ENCODE measurements around the gene PEPD. TPM values are rescaled to one million over a fixed set of nuclear protein-coding genes. Genes with fewer than 3 reads are reported as not detected.

The PEPD gene
- total RNA-seq, 4 donors from 2014 or later, result 79.8 to 122 (median 94.8) TPM

GRCh38 chr19:33408116-33408515 lies 113.5 kb downstream of the PEPD start:
- Histone ChIP-seq H3K36me3 (peaks cover 0 to 30% (median 0%) of the 10 kb centered on the region in 3 donors), H3K4me1 (peaks cover 0 to 16% (median 0%) of the 10 kb centered on the region in 4 donors), H3K27me3 (no peaks in the 10 kb centered on the region), H3K9me3 (no peaks in the 10 kb centered on the region), H3K4me3 (no peak overlapping the region), H3K27ac (no peak overlapping the region)
- DNase-seq (ENCODE audit: low spot score in 2 of 2), result no peak
- 88 to 89% methylated on average over 6 to 13 of the region's 13 CpGs for WGBS, 2 donors
- TF ChIP-seq POLR2A (IDR thresholded peaks at IDR 0.05) (no peak), EP300 (IDR thresholded peaks at IDR 0.05) (no peak), CTCF (IDR thresholded peaks at IDR 0.05) (no peak)

- no peak for DNase-seq (ENCODE audit: low spot score in 2 of 2)
- TF ChIP-seq POLR2A (IDR thresholded peaks at IDR 0.05), result no peak
- TF ChIP-seq EP300 (IDR thresholded peaks at IDR 0.05), result no peak
- TF ChIP-seq CTCF (IDR thresholded peaks at IDR 0.05), result no peak
- Histone ChIP-seq H3K4me1 (peaks cover 0 to 16% (median 0%) of the 10 kb centered on the region in 4 donors), H3K27me3 (no peaks in the 10 kb centered on the region), H3K36me3 (peaks cover 0 to 30% (median 0%) of the 10 kb centered on the region in 3 donors), H3K27ac (no peak overlapping the region), H3K4me3 (no peak overlapping the region), H3K9me3 (no peaks in the 10 kb centered on the region)
- WGBS, 2 donors, result 72 to 73% methylated on average over 9 to 12 of the region's 12 CpGs
Measured at GRCh38 chr19:33407716-33408115, 113.9 kb downstream of the PEPD start.

- Histone ChIP-seq H3K9me3 (no peaks in the 10 kb centered on the region), H3K4me1 (peaks cover 0 to 16% (median 0%) of the 10 kb centered on the region in 4 donors), H3K27ac (no peak overlapping the region), H3K27me3 (no peaks in the 10 kb centered on the region), H3K36me3 (peaks cover 0 to 30% (median 0%) of the 10 kb centered on the region in 3 donors), H3K4me3 (no peak overlapping the region)
- no peak for DNase-seq (ENCODE audit: low spot score in 2 of 2)
- peak in 1 of 5 experiments; percentile 24 for TF ChIP-seq CTCF (IDR thresholded peaks at IDR 0.05)
- no peak for TF ChIP-seq EP300 (IDR thresholded peaks at IDR 0.05)
- 49 to 60% methylated on average over 9 of the region's 9 CpGs for WGBS, 2 donors
Measured at GRCh38 chr19:33407140-33407551, 114.4 kb downstream of the PEPD start.

GRCh38 chr19:33406521-33407139 lies 115.0 kb downstream of the PEPD start:
- Histone ChIP-seq H3K4me1 (peaks cover 0 to 16% (median 0%) of the 10 kb centered on the region in 4 donors), H3K4me3 (no peak overlapping the region), H3K27me3 (no peaks in the 10 kb centered on the region), H3K36me3 (peaks cover 0 to 31% (median 0%) of the 10 kb centered on the region in 3 donors), H3K9me3 (no peaks in the 10 kb centered on the region), H3K27ac (no peak overlapping the region)
- no peak for TF ChIP-seq EP300 (IDR thresholded peaks at IDR 0.05)
- TF ChIP-seq CTCF (IDR thresholded peaks at IDR 0.05), result peak; percentile 89 to 98 (median 97)
- WGBS, 2 donors, result 25 to 61% methylated on average over 6 to 13 of the region's 13 CpGs
- peak; percentile 69 to 90 for DNase-seq (ENCODE audit: low spot score in 2 of 2)

- 83 to 84% methylated on average over 22 to 32 of the region's 34 CpGs for WGBS, 2 donors
- peaks cover 0 to 16% (median 0%) of the 10 kb centered on the region in 4 donors for H3K4me1 ChIP-seq
- H3K27me3 ChIP-seq, result no peaks in the 10 kb centered on the region
- peaks cover 0 to 31% (median 0%) of the 10 kb centered on the region in 3 donors for H3K36me3 ChIP-seq
- no peaks in the 10 kb centered on the region for H3K9me3 ChIP-seq
- no peak for DNase-seq (ENCODE audit: low spot score in 2 of 2)
- no peak overlapping the region for H3K4me3 ChIP-seq
- no peak overlapping the region for H3K27ac ChIP-seq
- no peak for TF ChIP-seq EP300 (IDR thresholded peaks at IDR 0.05)
Measured at GRCh38 chr19:33405553-33406461, 115.8 kb downstream of the PEPD start.

Measured in tibial nerve (tissue), 4 donors.